H9 (cell line): Measurements from ENCODE around the gene ETV6. TPM values are rescaled to one million over a fixed set of nuclear protein-coding genes. Genes with fewer than 3 reads are reported as not detected.

Experiments used
- DNase-seq: peaks from one replicate; pipeline ENCODE4 v3.0.0-alpha.2; 2017
- H2AFZ ChIP-seq: one replicate; pipeline ENCODE4 v1.6.1; 2013; ENCODE audit warnings: mild to moderate bottlenecking, low read length, control low read depth, moderate library complexity
- H2AK5ac ChIP-seq: 2 replicates; pipeline ENCODE4 v1.6.1; 2013; ENCODE audit warnings: low read length, control low read depth, mixed read lengths; ENCODE audit not compliant: insufficient read length
- H2BK120ac ChIP-seq: one replicate; pipeline ENCODE4 v1.6.1; 2013; ENCODE audit warnings: low read depth, mild to moderate bottlenecking, low read length, control low read depth, inconsistent platforms; ENCODE audit not compliant: poor library complexity, severe bottlenecking
- H2BK12ac ChIP-seq: 2 replicates; pipeline ENCODE4 v1.6.1; 2013; ENCODE audit warnings: low read length, control low read depth, mixed read lengths, low read depth; ENCODE audit not compliant: insufficient read length
- H2BK15ac ChIP-seq: 2 replicates; pipeline ENCODE4 v1.6.1; 2013; ENCODE audit warnings: low read depth, low read length, control low read depth
- H2BK20ac ChIP-seq: one replicate; pipeline ENCODE4 v1.6.1; 2013; ENCODE audit warnings: low read depth, mild to moderate bottlenecking, low read length, control low read depth, inconsistent platforms; ENCODE audit not compliant: poor library complexity, severe bottlenecking
- H2BK5ac ChIP-seq: 2 replicates; pipeline ENCODE4 v1.6.1; 2013; ENCODE audit warnings: low read length, control low read depth, mixed read lengths; ENCODE audit not compliant: insufficient read length
- H3K14ac ChIP-seq: 2 replicates; pipeline ENCODE4 v1.6.1; 2013; ENCODE audit warnings: low read length, control low read depth; ENCODE audit not compliant: insufficient read depth
- H3K18ac ChIP-seq: 2 replicates; pipeline ENCODE4 v1.6.1; 2013; ENCODE audit warnings: low read depth, mild to moderate bottlenecking, mixed read lengths, low read length, control low read depth; ENCODE audit not compliant: insufficient read length
- H3K23ac ChIP-seq: 2 replicates; pipeline ENCODE4 v1.6.1; 2013; ENCODE audit warnings: low read length, control low read depth, mixed read lengths, low read depth; ENCODE audit not compliant: insufficient read length
- H3K23me2 ChIP-seq: 2 replicates; pipeline ENCODE4 v1.6.1; 2013; ENCODE audit warnings: low read depth, mild to moderate bottlenecking, mixed read lengths, low read length, control low read depth; ENCODE audit not compliant: insufficient read length, poor library complexity, severe bottlenecking
- H3K27ac ChIP-seq: 2 replicates; pipeline ENCODE4 v1.5.1; 2013; ENCODE audit warnings: low read length, control low read depth, mixed read lengths, low read depth; ENCODE audit not compliant: insufficient read length
- H3K27me3 ChIP-seq: 2 replicates; pipeline ENCODE4 v1.6.1; 2013; ENCODE audit warnings: low read length, control low read depth, inconsistent platforms; ENCODE audit not compliant: insufficient read depth
- H3K4ac ChIP-seq: 2 replicates; pipeline ENCODE4 v1.6.1; 2013; ENCODE audit warnings: low read depth, mild to moderate bottlenecking, control low read depth, inconsistent platforms, low read length, moderate library complexity
- H3K4me1 ChIP-seq: 2 replicates; pipeline ENCODE4 v1.6.1; 2013; ENCODE audit warnings: low read length, control low read depth, inconsistent platforms; ENCODE audit not compliant: insufficient read depth
- H3K4me2 ChIP-seq: 2 replicates; pipeline ENCODE4 v1.6.1; 2013; ENCODE audit warnings: low read length, control low read depth, mixed read lengths; ENCODE audit not compliant: insufficient read length, insufficient read depth
- H3K56ac ChIP-seq: 2 replicates; pipeline ENCODE4 v1.6.1; 2013; ENCODE audit warnings: low read depth, mild to moderate bottlenecking, mixed read lengths, low read length, control low read depth; ENCODE audit not compliant: insufficient read length
- H3K79me1 ChIP-seq: 2 replicates; pipeline ENCODE4 v1.6.1; 2013; ENCODE audit warnings: low read depth, mild to moderate bottlenecking, moderate library complexity, low read length, control low read depth, inconsistent platforms; ENCODE audit not compliant: insufficient read depth, poor library complexity, severe bottlenecking
- H3K79me2 ChIP-seq: 2 replicates; pipeline ENCODE4 v1.6.1; 2013; ENCODE audit warnings: low read length, control low read depth, inconsistent platforms; ENCODE audit not compliant: insufficient read depth
- H3K9ac ChIP-seq: 2 replicates; pipeline ENCODE4 v1.6.1; 2013; ENCODE audit warnings: low read length, control low read depth, mixed read lengths; ENCODE audit not compliant: insufficient read length; ENCODE audit errors: extremely low read depth
- H3K9me3 ChIP-seq: one replicate; pipeline ENCODE4 v1.6.1; 2013; ENCODE audit warnings: low read depth, low read length, inconsistent platforms; ENCODE audit not compliant: control insufficient read depth
- H3T11ph ChIP-seq: one replicate; pipeline ENCODE4 v1.6.1; 2013; ENCODE audit warnings: mild to moderate bottlenecking, low read length, control low read depth, inconsistent platforms
- H4K20me1 ChIP-seq: one replicate; pipeline ENCODE4 v1.6.1; 2013; ENCODE audit not compliant: control insufficient read depth, insufficient read length, insufficient read depth
- H4K5ac ChIP-seq: 2 replicates; pipeline ENCODE4 v1.6.1; 2013; ENCODE audit warnings: low read depth, mild to moderate bottlenecking, mixed read lengths, low read length, control low read depth; ENCODE audit not compliant: insufficient read length
- H4K8ac ChIP-seq: replicated peaks from 2 replicates; pipeline ENCODE4 v1.6.1; 2013; ENCODE audit warnings: low read length, control low read depth, mixed read lengths, low read depth; ENCODE audit not compliant: insufficient read length
- H4K91ac ChIP-seq: 2 replicates; pipeline ENCODE4 v1.6.1; 2013; ENCODE audit warnings: low read depth, mild to moderate bottlenecking, moderate library complexity, mixed read lengths, low read length, control low read depth; ENCODE audit not compliant: insufficient read length
- H3K27ac Mint-ChIP-seq, 3 experiments: 2 replicates in 2 of 3; 3 replicates in 1 of 3; pipeline ENCODE4 v1.8.0; 2020 to 2021; ENCODE audit warnings: mixed read lengths in 3 of 3, mild to moderate bottlenecking in 1 of 3, moderate library complexity in 1 of 3
- H3K27me3 Mint-ChIP-seq: 2 replicates; pipeline ENCODE4 v1.8.0; 2021; ENCODE audit warnings: low read depth, mild to moderate bottlenecking, moderate library complexity, mixed read lengths
- H3K36me3 Mint-ChIP-seq, 3 experiments: 2 replicates in 2 of 3; 3 replicates in 1 of 3; pipeline ENCODE4 v1.8.0; 2020 to 2021; ENCODE audit warnings: low read depth in 3 of 3, mixed read lengths in 3 of 3; ENCODE audit not compliant: insufficient read depth in 1 of 3
- H3K4me1 Mint-ChIP-seq, 2 experiments: 2 replicates each; pipeline ENCODE4 v1.8.0; 2020; ENCODE audit warnings: mixed read lengths in 2 of 2
- H3K4me3 Mint-ChIP-seq, 2 experiments: 2 replicates in 1 of 2; 3 replicates in 1 of 2; pipeline ENCODE4 v1.8.0; 2020 to 2021; ENCODE audit warnings: mild to moderate bottlenecking in 2 of 2, mixed read lengths in 2 of 2, moderate library complexity in 1 of 2
- H3K9me3 Mint-ChIP-seq, 2 experiments: 2 replicates in 1 of 2; 3 replicates in 1 of 2; pipeline ENCODE4 v1.8.0; 2020; ENCODE audit warnings: mild to moderate bottlenecking in 2 of 2, mixed read lengths in 2 of 2, moderate library complexity in 1 of 2
- CTCF ChIP-seq: fragments of 200-600 bp; sonication (generic); conservative IDR thresholded peaks from 3 replicates; pipeline ENCODE4 v1.8.0; 2021; ENCODE audit warnings: antibody characterized with exemption, mild to moderate bottlenecking
- WGBS: extraction: QIAGEN DNeasy Blood & Tissue Kit; methylation state at CpG from one replicate; pipeline ENCODE4 v1.1.7; 2013; ENCODE audit warnings: missing lambda C conversion rate, low lambda C conversion rate, mixed read lengths; ENCODE audit not compliant: insufficient read length; ENCODE audit errors: extremely low coverage; 5-methylcytosine and 5-hydroxymethylcytosine counted together
- total RNA-seq: library from RNA; stranded (reverse); gene quantifications from 2 replicates; pipeline ENCODE4 v1.2.1, GENCODE V29; 2021

The ETV6 gene
- total RNA-seq, 1 experiment from 2014 or later = 28.7 TPM

- Mint-ChIP-seq H3K36me3 (peaks cover 4 to 16% (median 10%) of the 10 kb centered on the region in 3 experiments; a peak in 5 of 7 replicates), H3K9me3 (peaks cover 11 to 19% of the 10 kb centered on the region in 2 experiments), H3K4me3 (no peak overlapping the region), H3K27ac (no peak overlapping the region), H3K27me3 (no peaks in the 10 kb centered on the region), H3K4me1 (peaks cover 7 to 16% of the 10 kb centered on the region in 2 experiments)
- Histone ChIP-seq H3K23me2 (no peaks in the 10 kb centered on the region), H3K27ac (no peak overlapping the region), H2AK5ac (no peak overlapping the region), H3K23ac (no peak overlapping the region), H3K9me3 (no peaks in the 10 kb centered on the region), H4K8ac (no peak overlapping the region), H2BK120ac (no peak overlapping the region), H2BK12ac (no peak overlapping the region), H3K27me3 (no peaks in the 10 kb centered on the region), H3K4ac (no peak overlapping the region), H3T11ph (no peak overlapping the region), H4K91ac (no peak overlapping the region), H3K56ac (no peak overlapping the region), H4K20me1 (no peaks in the 10 kb centered on the region), H3K14ac (no peak overlapping the region), H2BK15ac (no peak overlapping the region), H3K9ac (no peak overlapping the region), H4K5ac (no peak overlapping the region), H3K79me2 (no peaks in the 10 kb centered on the region), H3K18ac (no peak overlapping the region), H3K4me2 (no peak overlapping the region), H2BK5ac (no peak overlapping the region), H2AFZ (no peak overlapping the region), H2BK20ac (no peak overlapping the region), H3K4me1 (no peaks in the 10 kb centered on the region; the same call in 1 of the 2 replicates), H3K79me1 (no peaks in the 10 kb centered on the region)
- TF ChIP-seq CTCF = no peak
- no peak for DNase-seq
- no CpG with 5 or more reads among the region's 1 CpG for WGBS
Observed at GRCh38 chr12:11642785-11643184, 6.7 kb upstream of the ETV6 start.
